PC-3 (cell line): ENCODE results near the gene FER1L5. TPM values are rescaled to one million over a fixed set of nuclear protein-coding genes. Genes with fewer than 3 reads are reported as not detected.
A peak's percentile ranks its signal among the peaks of the same experiment; 100 is the strongest.
"Not testable (repeated sequence)": the region's sequence is repeated elsewhere in the genome, so short reads cannot be mapped to it uniquely, and the experiment has no call there.

ENCODE experiments used
- ATAC-seq: fragments of 200-7000 bp; cut with Tn5 transposase; 2 replicates; pipeline ENCODE4 v1.9.1; 2020; ENCODE audit warnings: mild to moderate bottlenecking, moderate library complexity
- BruUV-seq: library from RNA; stranded (reverse); fragments of 400-500 nt; replicated peaks from 2 replicates; lab custom pipeline; 2021; lab: Mats Ljungman, UMichigan
- CTCF ChIA-PET: fragments of 300-600 bp; sonication (Branson Sonifier 250); formaldehyde crosslinking; loops from one replicate; lab custom pipeline; 2022; ENCODE audit warnings: antibody characterized with exemption; lab: Charles Lee
- POLR2A ChIA-PET: fragments of 300-600 bp; sonication (Branson Sonifier 250); formaldehyde crosslinking; loops from one replicate; lab custom pipeline; 2022; ENCODE audit warnings: antibody characterized with exemption; ENCODE audit not compliant: unreplicated experiment; lab: Charles Lee
- DNase-seq: peaks from one replicate; pipeline ENCODE4 v3.0.0-alpha.2; 2015
- H2AFZ ChIP-seq: fragments of 300-600 bp; sonication (generic); 2 replicates; pipeline ENCODE4 v1.6.0; 2016; ENCODE audit warnings: antibody characterized with exemption, low read length
- H3F3A ChIP-seq: fragments of 300-600 bp; sonication (generic); one replicate; pipeline ENCODE4 v1.6.0; 2017; ENCODE audit warnings: antibody characterized with exemption, low read length, control low read depth, mild to moderate bottlenecking; ENCODE audit not compliant: unreplicated experiment
- H3K27ac ChIP-seq: fragments of 300-600 bp; sonication (generic); 2 replicates; pipeline ENCODE4 v1.5.1; 2016; ENCODE audit warnings: mild to moderate bottlenecking, low read length
- H3K27me3 ChIP-seq: fragments of 300-600 bp; sonication (generic); 2 replicates; pipeline ENCODE4 v1.6.1; 2016; ENCODE audit warnings: low read length, mixed read lengths
- H3K36me3 ChIP-seq: fragments of 300-600 bp; sonication (generic); 2 replicates; pipeline ENCODE4 v1.6.1; 2016; ENCODE audit warnings: low read depth, mixed run types, low read length, mixed read lengths
- H3K4me1 ChIP-seq: fragments of 300-600 bp; sonication (generic); 2 replicates; pipeline ENCODE4 v1.5.1; 2016; ENCODE audit warnings: low read length; ENCODE audit not compliant: insufficient read depth
- H3K4me2 ChIP-seq: fragments of 300-600 bp; sonication (generic); 2 replicates; pipeline ENCODE4 v1.6.0; 2016; ENCODE audit warnings: low read length
- H3K4me3 ChIP-seq: fragments of 300-600 bp; sonication (generic); 2 replicates; pipeline ENCODE4 v1.5.1; 2016; ENCODE audit warnings: mild to moderate bottlenecking, low read length, mixed read lengths
- H3K79me2 ChIP-seq: fragments of 300-600 bp; sonication (generic); 2 replicates; pipeline ENCODE4 v1.6.1; 2017; ENCODE audit warnings: low read length, mixed read lengths
- H3K9ac ChIP-seq: fragments of 300-600 bp; sonication (generic); 2 replicates; pipeline ENCODE4 v1.6.0; 2016; ENCODE audit warnings: mild to moderate bottlenecking, low read length
- H3K9me2 ChIP-seq: fragments of 300-600 bp; sonication (generic); replicated peaks from 2 replicates; pipeline ENCODE4 v1.6.1; 2016; ENCODE audit warnings: mixed run types, low read length, mixed read lengths
- H3K9me3 ChIP-seq: fragments of 300-600 bp; sonication (generic); 2 replicates; pipeline ENCODE4 v1.6.1; 2016; ENCODE audit warnings: low read length, mixed read lengths
- H4K20me1 ChIP-seq: fragments of 300-600 bp; sonication (generic); 2 replicates; pipeline ENCODE4 v1.6.1; 2016; ENCODE audit warnings: low read length, mixed read lengths
- CTCF ChIP-seq: fragments of 300-600 bp; sonication (generic); conservative IDR thresholded peaks from 2 replicates; pipeline ENCODE4 v1.5.1; 2017; ENCODE audit warnings: antibody characterized with exemption, low read depth, mild to moderate bottlenecking, low read length
- EZH2 ChIP-seq: fragments of 300-600 bp; sonication (generic); IDR thresholded peaks from one replicate; pipeline ENCODE4 v1.6.1; 2017; ENCODE audit warnings: antibody characterized with exemption, mild to moderate bottlenecking, low read length; ENCODE audit not compliant: unreplicated experiment
- EZH2phosphoT487 ChIP-seq: fragments of 300-600 bp; sonication (generic); IDR thresholded peaks from 2 replicates; pipeline ENCODE4 v1.6.1; 2018; ENCODE audit warnings: mild to moderate bottlenecking, antibody characterized with exemption, low read length, borderline replicate concordance
- intact Hi-C: fragments of 100-400 bp; cut with micrococcal nuclease; formaldehyde crosslinking; loops from 2 replicates; pipeline ENCODE4 v1.9.0; 2023
- total RNA-seq: library from RNA; depleted of rRNA; stranded (reverse); fragments of >200 nt; gene quantifications from 2 replicates; pipeline ENCODE4 v1.2.3, GENCODE V29; 2014

FER1L5 gene
- total RNA-seq, 1 experiment from 2014 or later, result not detected

DNA sequence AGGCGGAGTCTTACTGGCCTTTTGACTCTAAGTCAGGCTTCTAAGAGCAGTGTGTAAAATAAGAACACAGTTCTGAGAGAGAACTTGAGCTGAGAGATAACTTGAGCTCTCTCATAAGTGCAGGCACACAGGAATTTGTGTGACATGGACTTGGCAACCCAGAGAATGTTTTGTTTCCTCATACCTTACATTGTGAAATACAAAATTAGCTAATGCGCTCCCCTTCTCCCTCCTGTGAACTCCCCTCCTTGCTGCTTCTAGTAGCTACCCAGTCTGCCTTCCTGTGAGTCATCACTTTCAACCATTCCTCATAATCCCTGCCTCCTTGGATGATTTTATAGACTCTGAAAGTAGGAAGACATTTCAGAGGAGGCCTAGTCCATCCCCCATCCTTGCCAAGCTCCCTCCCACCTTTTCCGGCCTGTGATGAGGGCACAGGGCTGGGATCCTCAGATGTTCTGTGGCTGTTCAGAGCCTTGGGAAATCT lies 22.6 kb downstream of the FER1L5 start:
- Histone ChIP-seq H3K9me2 (no peaks in the 10 kb centered on the region), H3K79me2 (no peaks in the 10 kb centered on the region), H3K27me3 (no peaks in the 10 kb centered on the region), H3K4me2 (peak overlapping the region; percentile 40), H2AFZ (peak overlapping the region; percentile 69; the same call in 1 of the 2 replicates), H3K9me3 (no peaks in the 10 kb centered on the region), H3K9ac (no peak overlapping the region), H3K4me3 (no peak overlapping the region), H3F3A (no peaks in the 10 kb centered on the region), H3K27ac (peak overlapping the region; percentile 23), H4K20me1 (no peaks in the 10 kb centered on the region), H3K4me1 (peaks cover 14% of the 10 kb centered on the region), H3K36me3 (no peaks in the 10 kb centered on the region)
- TF ChIP-seq CTCF (no peak), EZH2 (no peak), EZH2phosphoT487 (no peak)
- BruUV-seq, result no TSS peak
- ATAC-seq (peak; percentile 96), DNase-seq (peak; percentile 89)
- ChIA-PET POLR2A (interaction anchor here (0.5 to 0.6 kb wide), 2 partner anchors 27 to 978 kb away, joined by 3 read pairs; no protein-coding TSS in a partner anchor), CTCF (no interaction called here)
- intact Hi-C loops, result no loop called here

- H4K20me1 ChIP-seq, H3K27me3 ChIP-seq, CTCF ChIA-PET, H3K9me3 ChIP-seq, intact Hi-C loops, H3K79me2 ChIP-seq, H3K4me3 ChIP-seq, H3K9ac ChIP-seq, H3K27ac ChIP-seq, H2AFZ ChIP-seq, DNase-seq, H3K9me2 ChIP-seq, H3F3A ChIP-seq, H3K36me3 ChIP-seq, ATAC-seq, BruUV-seq: not testable (repeated sequence)
- POLR2A ChIA-PET, result interaction anchor here (0.5 to 0.6 kb wide), 2 partner anchors 87 to 979 kb away, joined by 3 to 5 read pairs; no protein-coding TSS in a partner anchor
- Histone ChIP-seq H3K4me2 (peak overlapping the region; percentile 40; the same call in 1 of the 2 replicates), H3K4me1 (peaks cover 14% of the 10 kb centered on the region)
These were observed 23.2 kb downstream of the FER1L5 start for GRCh38 chr2:96665717-96666116.

DNA sequence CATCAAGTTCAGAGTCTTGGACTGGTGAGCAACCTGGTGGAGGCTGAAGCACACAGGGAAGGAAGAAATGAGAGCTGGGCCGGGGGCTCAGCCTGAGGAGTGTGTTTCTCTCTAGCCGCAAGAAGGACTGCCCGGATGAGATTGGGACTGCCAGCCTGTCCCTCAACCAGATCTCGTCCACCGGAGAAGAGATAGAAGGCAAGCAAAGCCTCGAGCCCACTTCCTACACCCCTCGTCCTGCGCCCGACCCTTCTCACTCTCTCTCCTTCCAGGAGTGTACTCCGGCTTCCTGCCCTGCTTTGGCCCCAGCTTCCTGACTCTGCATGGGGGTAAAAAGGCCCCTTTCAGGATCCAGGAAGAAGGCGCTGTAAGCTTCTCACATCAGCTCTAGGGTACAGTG lies 26.2 kb downstream of the FER1L5 start:
- no peak for ATAC-seq
- no peaks in the 10 kb centered on the region for H3F3A ChIP-seq
- no peak overlapping the region for H3K9ac ChIP-seq
- no peaks in the 10 kb centered on the region for H3K9me3 ChIP-seq
- H3K4me1 ChIP-seq, result peaks cover 14% of the 10 kb centered on the region
- no peaks in the 10 kb centered on the region for H3K9me2 ChIP-seq
- ChIA-PET POLR2A (no interaction called here), CTCF (no interaction called here)
- no peaks in the 10 kb centered on the region for H4K20me1 ChIP-seq
- no peak overlapping the region for H3K4me3 ChIP-seq
- H3K4me2 ChIP-seq, result no peak overlapping the region
- no peak for DNase-seq
- no peaks in the 10 kb centered on the region for H3K27me3 ChIP-seq
- no TSS peak for BruUV-seq
- TF ChIP-seq CTCF (no peak), EZH2 (no peak), EZH2phosphoT487 (no peak)
- H2AFZ ChIP-seq, result no peak overlapping the region
- H3K27ac ChIP-seq, result no peak overlapping the region
- no peaks in the 10 kb centered on the region for H3K79me2 ChIP-seq
- intact Hi-C loops, result no loop called here
- H3K36me3 ChIP-seq, result no peaks in the 10 kb centered on the region
